Neural crest cell (in vitro differentiated cells): ENCODE data around the gene RUSF1. TPM values are rescaled to one million over a fixed set of nuclear protein-coding genes. Genes with fewer than 3 reads are reported as not detected.

ENCODE experiments used
- DNase-seq: peaks from one replicate; pipeline ENCODE4 v3.0.0; 2021; ENCODE audit warnings: low read depth, mixed read lengths, low spot score
- H3K27ac Mint-ChIP-seq: one replicate; pipeline ENCODE4 v1.8.0; 2021; ENCODE audit warnings: mild to moderate bottlenecking, mixed read lengths; ENCODE audit not compliant: unreplicated experiment
- H3K27me3 Mint-ChIP-seq: 2 replicates; pipeline ENCODE4 v1.8.0; 2021; ENCODE audit warnings: low read depth, mild to moderate bottlenecking, mixed read lengths
- H3K36me3 Mint-ChIP-seq: 2 replicates; pipeline ENCODE4 v1.8.0; 2021; ENCODE audit warnings: low read depth, mild to moderate bottlenecking, mixed read lengths
- H3K4me1 Mint-ChIP-seq: 2 replicates; pipeline ENCODE4 v1.8.0; 2021; ENCODE audit warnings: mixed read lengths
- H3K4me3 Mint-ChIP-seq: one replicate; pipeline ENCODE4 v1.8.0; 2021; ENCODE audit warnings: mild to moderate bottlenecking, mixed read lengths
- H3K9me3 Mint-ChIP-seq: 2 replicates; pipeline ENCODE4 v1.8.0; 2021; ENCODE audit warnings: mixed read lengths
- CTCF ChIP-seq: fragments of 200-600 bp; sonication (generic); conservative IDR thresholded peaks from 2 replicates; pipeline ENCODE4 v1.5.0; 2021; ENCODE audit warnings: antibody characterized with exemption, mild to moderate bottlenecking
- total RNA-seq: library from RNA; stranded (reverse); gene quantifications from 2 replicates; pipeline ENCODE4 v1.2.1, GENCODE V29; 2021

The RUSF1 gene
- total RNA-seq, 1 donor from 2014 or later, result 47.7 TPM

GRCh38 chr16:31459687-31460581 is 48.3 kb downstream of the RUSF1 start:
- no peak for TF ChIP-seq CTCF
- peak overlapping the region; percentile 88 for H3K4me3 Mint-ChIP-seq
- DNase-seq, result peak; percentile 99
- H3K27ac Mint-ChIP-seq, result peak overlapping the region; percentile 98
- H3K4me1 Mint-ChIP-seq, result peaks cover 30% of the 10 kb centered on the region
- H3K36me3 Mint-ChIP-seq, result peaks cover 4% of the 10 kb centered on the region
- no peaks in the 10 kb centered on the region for H3K27me3 Mint-ChIP-seq
- H3K9me3 Mint-ChIP-seq, result no peaks in the 10 kb centered on the region

DNA sequence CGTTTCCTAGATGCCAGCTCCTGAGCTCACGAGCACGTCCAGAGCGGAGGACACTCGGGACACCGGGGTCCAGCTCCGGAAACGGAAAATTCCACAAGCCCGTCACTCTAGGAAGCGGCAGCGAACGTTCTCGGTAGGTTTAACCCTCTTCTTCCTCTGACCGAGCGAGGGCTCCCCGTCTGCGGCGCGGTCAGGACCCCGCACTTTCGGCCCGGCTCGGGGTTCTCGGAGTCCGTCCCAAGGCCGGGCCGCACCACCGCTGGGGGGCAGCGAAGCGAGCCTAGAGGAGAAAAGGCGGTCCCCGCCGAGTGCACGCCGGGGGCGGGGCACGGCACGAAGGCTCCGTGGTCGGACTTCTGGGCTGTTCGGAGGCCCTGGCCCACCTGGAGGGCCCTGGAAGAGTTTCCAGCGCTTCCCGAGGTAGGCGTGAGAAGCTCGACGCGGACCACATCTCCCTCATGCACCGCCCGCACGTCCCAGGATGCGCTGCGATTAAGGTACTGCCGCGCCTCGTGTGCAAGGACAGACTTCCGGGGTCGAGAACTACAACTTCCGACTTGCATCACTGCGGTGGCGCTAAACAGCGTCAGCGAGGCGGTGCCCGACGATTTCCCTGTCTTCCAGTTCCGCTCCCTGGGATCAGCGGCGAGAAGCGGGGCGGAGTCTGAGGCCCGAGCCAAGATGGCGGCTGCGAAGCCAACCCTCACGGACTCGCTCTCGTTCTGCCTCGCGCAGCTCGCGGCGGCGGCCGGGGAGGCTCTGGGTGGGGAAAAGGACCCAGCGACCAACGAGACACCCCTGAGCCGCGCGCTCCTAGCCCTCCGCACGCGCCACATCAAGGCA is 49.1 kb downstream of the RUSF1 start, which contains the start of gene ARMC5:
Gene ARMC5 (plus strand): TSS at position 658 of the 843 bp plus-strand sequence. CDS start 24 bp downstream, at position 682.
- DNase-seq, result peak; percentile 89
- Mint-ChIP-seq H3K36me3 (peaks cover 4% of the 10 kb centered on the region), H3K27me3 (no peaks in the 10 kb centered on the region), H3K27ac (peak within 1 kb of the TSS; percentile 98), H3K9me3 (no peaks in the 10 kb centered on the region), H3K4me1 (peaks cover 34% of the 10 kb centered on the region), H3K4me3 (peak within 1 kb of the TSS; percentile 88)
- peak; percentile 59 for TF ChIP-seq CTCF

DNA sequence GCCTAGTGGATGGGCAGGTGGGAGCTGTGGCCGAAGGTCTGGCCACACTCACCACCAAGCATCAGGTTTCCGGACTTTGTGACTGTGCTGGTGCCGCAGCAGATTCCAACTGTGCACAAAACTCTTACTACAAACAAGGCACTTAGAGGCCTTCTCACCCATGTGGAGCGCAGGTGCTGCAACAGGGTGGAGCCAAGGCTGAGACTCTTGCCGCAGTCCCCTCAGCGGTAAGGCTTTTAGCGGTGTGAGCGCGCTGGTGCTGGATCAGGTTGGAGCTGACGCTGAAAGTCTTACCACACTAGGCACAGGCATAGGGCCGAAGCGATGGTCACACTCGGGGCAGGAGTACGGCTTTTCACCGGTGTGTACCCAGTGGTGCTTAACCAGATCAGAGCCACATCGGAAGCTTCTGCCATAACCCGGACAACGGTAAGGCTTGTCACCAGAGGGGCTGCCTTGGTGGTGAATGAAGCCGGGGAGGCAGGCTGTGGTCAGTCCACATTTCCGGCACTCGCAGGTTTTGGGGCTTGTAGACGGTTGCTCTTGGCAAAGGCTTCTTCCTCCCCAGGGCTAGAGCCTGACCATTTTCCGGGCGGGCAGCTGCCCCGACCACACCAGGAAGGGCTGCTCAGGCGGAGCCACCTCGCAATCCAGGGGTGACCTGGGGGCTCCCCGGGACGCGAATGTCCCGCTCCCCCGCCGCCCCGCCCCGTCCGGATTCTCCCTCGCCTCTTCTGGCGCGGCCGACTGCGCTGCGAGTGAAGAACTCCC is 49.9 kb downstream of the RUSF1 start:
- TF ChIP-seq CTCF, result peak; percentile 47
- Mint-ChIP-seq H3K27me3 (no peaks in the 10 kb centered on the region), H3K4me3 (peak overlapping the region; percentile 88), H3K36me3 (peaks cover 4% of the 10 kb centered on the region), H3K4me1 (peaks cover 42% of the 10 kb centered on the region), H3K9me3 (no peaks in the 10 kb centered on the region), H3K27ac (peak overlapping the region; percentile 81)
- no peak for DNase-seq

GRCh38 chr16:31456988-31457360 is 51.2 kb downstream of the RUSF1 start:
- H3K9me3 Mint-ChIP-seq, result no peaks in the 10 kb centered on the region
- H3K4me3 Mint-ChIP-seq, result peak overlapping the region; percentile 34
- no peaks in the 10 kb centered on the region for H3K27me3 Mint-ChIP-seq
- peaks cover 48% of the 10 kb centered on the region for H3K4me1 Mint-ChIP-seq
- H3K36me3 Mint-ChIP-seq, result peaks cover 4% of the 10 kb centered on the region
- TF ChIP-seq CTCF, result no peak
- no peak overlapping the region for H3K27ac Mint-ChIP-seq
- no peak for DNase-seq
